T-helper 2 cell treated with Interferon-gamma antibody and Interleukin-4, amounts not matched to agents 5 μg/mL and 100 μg/mL, for 36 hours (primary cell): ENCODE results near the gene ZAP70.
"Not testable (repeated sequence)": the region's sequence is repeated elsewhere in the genome, so short reads cannot be mapped to it uniquely, and the experiment has no call there.

Experiments
- DNase-seq: peaks from one replicate; pipeline ENCODE4 v3.0.0; 2021; ENCODE audit warnings: low spot score
- H3K27ac Mint-ChIP-seq: one replicate; pipeline ENCODE4 v1.8.0; 2021; ENCODE audit warnings: mild to moderate bottlenecking, mixed read lengths
- H3K27me3 Mint-ChIP-seq: one replicate; pipeline ENCODE4 v1.8.0; 2021; ENCODE audit warnings: low read depth, mixed read lengths
- H3K36me3 Mint-ChIP-seq: one replicate; pipeline ENCODE4 v1.8.0; 2021; ENCODE audit warnings: low read depth, mixed read lengths
- H3K4me1 Mint-ChIP-seq: one replicate; pipeline ENCODE4 v1.8.0; 2021; ENCODE audit warnings: low read depth, mixed read lengths
- H3K4me3 Mint-ChIP-seq: one replicate; pipeline ENCODE4 v1.8.0; 2022; ENCODE audit warnings: mild to moderate bottlenecking, moderate library complexity, mixed read lengths
- H3K9me3 Mint-ChIP-seq: one replicate; pipeline ENCODE4 v1.8.0; 2021; ENCODE audit warnings: mixed read lengths

The ZAP70 gene

DNA sequence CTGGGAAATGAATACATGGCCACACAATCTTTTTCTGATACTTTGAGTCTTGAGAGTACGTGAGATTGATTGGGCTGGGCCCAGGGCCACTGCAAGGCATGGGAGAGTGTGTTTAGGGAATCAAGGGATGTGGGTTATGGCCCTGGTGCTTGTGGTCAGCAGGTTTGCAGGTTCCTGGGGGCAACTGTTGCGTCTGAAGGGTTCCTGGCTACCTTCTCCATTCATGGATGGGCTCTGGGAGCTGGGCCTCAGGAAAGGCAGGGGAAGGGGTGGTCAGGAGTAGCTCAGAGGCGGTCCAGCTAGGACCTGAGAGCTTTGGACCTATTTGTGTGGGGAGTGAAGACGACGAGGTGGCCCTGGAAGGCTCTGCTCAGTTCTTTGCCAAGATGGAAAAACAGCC, 8.4 kb upstream of the ZAP70 start:
- Mint-ChIP-seq H3K4me1 (peaks cover 9% of the 10 kb centered on the region), H3K27me3 (peaks cover 4% of the 10 kb centered on the region), H3K27ac (no peak overlapping the region), H3K4me3 (no peak overlapping the region), H3K36me3 (peaks cover under 1% of the 10 kb centered on the region), H3K9me3 (no peaks in the 10 kb centered on the region)
- DNase-seq = no peak

- Mint-ChIP-seq H3K27me3 (peaks cover 4% of the 10 kb centered on the region), H3K4me3 (no peak overlapping the region), H3K9me3 (no peaks in the 10 kb centered on the region), H3K4me1 (peaks cover 15% of the 10 kb centered on the region), H3K27ac (no peak overlapping the region), H3K36me3 (peaks cover 2% of the 10 kb centered on the region)
- DNase-seq = no peak
Measured at GRCh38 chr2:97706112-97706511, 7.3 kb upstream of the ZAP70 start.

- no peak for DNase-seq
- no peak overlapping the region for H3K4me3 Mint-ChIP-seq
Measured at GRCh38 chr2:97706708-97707345, 6.5 kb upstream of the ZAP70 start.

DNA sequence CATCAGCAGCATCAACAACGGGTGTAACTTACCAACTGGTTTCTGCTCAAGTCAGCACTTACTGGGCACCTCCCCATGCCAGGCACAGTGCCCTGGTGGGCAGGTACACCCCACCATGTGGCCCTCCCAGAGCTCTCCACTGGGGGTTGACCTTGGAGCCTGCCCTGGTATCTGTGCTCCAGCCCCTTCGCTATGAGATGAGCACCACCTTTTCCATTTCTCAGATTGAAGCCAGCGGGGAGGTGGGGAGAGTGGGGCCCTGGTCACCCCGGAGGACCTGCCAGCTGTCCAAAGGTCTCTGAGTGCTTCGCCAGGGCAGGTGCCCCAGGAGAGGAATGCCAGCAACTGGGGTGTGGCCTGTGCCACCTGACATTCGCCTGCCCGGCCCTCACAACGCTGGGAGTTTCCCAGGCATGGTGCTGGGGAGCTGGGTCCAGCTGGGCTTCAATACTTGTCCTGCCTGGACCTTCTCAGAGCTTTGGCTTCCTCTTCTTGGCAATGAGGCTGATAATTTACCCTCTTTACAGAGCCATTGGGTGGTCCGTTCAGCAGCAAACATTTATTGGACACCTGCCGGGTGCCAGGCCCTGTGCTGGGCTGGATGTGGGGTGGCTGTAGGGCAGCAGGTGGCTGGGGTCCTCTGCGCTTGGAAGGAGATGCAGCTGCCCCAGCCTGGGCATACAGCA, 5.9 kb upstream of the ZAP70 start:
- Mint-ChIP-seq H3K9me3 (no peaks in the 10 kb centered on the region), H3K4me1 (peaks cover 29% of the 10 kb centered on the region), H3K36me3 (peaks cover 2% of the 10 kb centered on the region), H3K27ac (no peak overlapping the region), H3K27me3 (peaks cover 4% of the 10 kb centered on the region), H3K4me3 (no peak overlapping the region)
- no peak for DNase-seq

More at GRCh38 chr2:97706708-97707345, 6.5 kb upstream of the ZAP70 start:
- H3K9me3 Mint-ChIP-seq = no peaks in the 10 kb centered on the region
- peaks cover 22% of the 10 kb centered on the region for H3K4me1 Mint-ChIP-seq
- H3K27ac Mint-ChIP-seq = no peak overlapping the region
- peaks cover 4% of the 10 kb centered on the region for H3K27me3 Mint-ChIP-seq
- peaks cover 2% of the 10 kb centered on the region for H3K36me3 Mint-ChIP-seq

DNA sequence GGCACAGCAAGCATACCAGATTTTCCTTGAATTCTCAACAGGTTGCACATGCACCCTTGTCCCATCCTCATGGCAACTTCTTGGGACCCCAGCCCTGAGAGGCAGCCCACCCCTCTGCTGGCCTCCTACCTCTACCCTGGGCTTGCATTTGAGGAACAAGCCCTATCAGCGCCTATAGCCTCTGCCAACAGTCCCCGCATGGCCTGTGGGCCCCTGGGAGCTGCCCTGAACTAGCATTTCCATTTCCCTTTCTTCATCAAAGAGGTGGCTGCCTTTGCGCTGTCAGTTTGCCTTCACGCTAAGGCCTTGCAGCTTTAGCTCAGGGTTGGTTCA, 5.4 kb upstream of the ZAP70 start:
- DNase-seq = no peak
- peaks cover 29% of the 10 kb centered on the region for H3K4me1 Mint-ChIP-seq
- no peak overlapping the region for H3K27ac Mint-ChIP-seq
- H3K9me3 Mint-ChIP-seq = no peaks in the 10 kb centered on the region
- peaks cover 2% of the 10 kb centered on the region for H3K36me3 Mint-ChIP-seq
- no peaks in the 10 kb centered on the region for H3K27me3 Mint-ChIP-seq
- H3K4me3 Mint-ChIP-seq = no peak overlapping the region

GRCh38 chr2:97708608-97709007, 4.8 kb upstream of the ZAP70 start:
- peaks cover 34% of the 10 kb centered on the region for H3K4me1 Mint-ChIP-seq
- H3K27me3 Mint-ChIP-seq = no peaks in the 10 kb centered on the region
- no peak for DNase-seq
- H3K4me3 Mint-ChIP-seq = no peak overlapping the region
- H3K9me3 Mint-ChIP-seq = no peaks in the 10 kb centered on the region
- peaks cover 4% of the 10 kb centered on the region for H3K36me3 Mint-ChIP-seq
- no peak overlapping the region for H3K27ac Mint-ChIP-seq

- Mint-ChIP-seq H3K4me3 (peak overlapping the region; percentile 98), H3K27ac (peak overlapping the region; percentile 84), H3K36me3 (peaks cover 30% of the 10 kb centered on the region), H3K27me3 (no peaks in the 10 kb centered on the region), H3K9me3 (no peaks in the 10 kb centered on the region), H3K4me1 (peaks cover 51% of the 10 kb centered on the region)
- DNase-seq = no peak
Measured at GRCh38 chr2:97711394-97711711, 2.0 kb upstream of the ZAP70 start.

- H3K27ac Mint-ChIP-seq = peak overlapping the region; percentile 84
- peaks cover 38% of the 10 kb centered on the region for H3K36me3 Mint-ChIP-seq
- not testable (repeated sequence) for H3K27me3 Mint-ChIP-seq, H3K9me3 Mint-ChIP-seq, DNase-seq
- peak overlapping the region; percentile 98 for H3K4me3 Mint-ChIP-seq
- H3K4me1 Mint-ChIP-seq = peaks cover 57% of the 10 kb centered on the region
Measured at GRCh38 chr2:97712175-97712574, 1.2 kb upstream of the ZAP70 start.

DNA sequence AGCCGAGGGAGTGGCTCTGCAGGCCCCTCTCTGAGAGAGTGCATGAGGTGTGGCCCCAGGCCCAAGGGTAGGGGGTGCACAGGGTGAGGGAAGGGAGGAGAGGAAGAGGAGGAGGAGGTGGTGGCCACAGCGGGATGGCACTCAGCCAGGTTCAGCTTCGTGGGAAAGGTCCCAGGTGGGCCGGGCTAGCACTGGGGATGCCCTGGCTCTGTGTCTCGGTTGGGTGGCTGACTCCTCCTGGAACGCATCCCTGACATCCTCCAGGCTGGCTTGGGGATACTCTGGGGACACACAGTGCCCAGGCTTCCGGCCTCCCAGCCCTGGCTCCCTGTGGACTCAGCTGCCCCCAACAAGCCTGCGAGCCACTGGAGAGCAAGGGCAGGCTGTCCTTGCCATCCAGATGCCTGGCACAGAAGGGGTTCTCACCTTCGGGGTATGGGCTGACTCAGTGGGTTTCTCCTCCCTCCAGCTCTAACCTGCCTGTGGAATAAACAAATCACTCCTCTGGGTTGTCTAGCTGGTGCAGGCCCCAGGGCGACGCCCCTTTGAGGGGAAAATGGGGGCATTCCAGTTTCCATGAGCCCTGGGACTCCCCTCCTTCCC, 582 bp upstream of the ZAP70 start:
- H3K36me3 Mint-ChIP-seq = peaks cover 44% of the 10 kb centered on the region
- peak overlapping the region; percentile 100 for H3K27ac Mint-ChIP-seq
- peaks cover 62% of the 10 kb centered on the region for H3K4me1 Mint-ChIP-seq

GRCh38 chr2:97714084-97714949, 941 bp downstream of the ZAP70 start:
- Mint-ChIP-seq H3K27me3 (no peaks in the 10 kb centered on the region), H3K4me1 (peaks cover 74% of the 10 kb centered on the region), H3K36me3 (peaks cover 56% of the 10 kb centered on the region)

More for the DNA sequence above, 582 bp upstream of the ZAP70 start:
- Mint-ChIP-seq H3K9me3 (no peaks in the 10 kb centered on the region), H3K27me3 (no peaks in the 10 kb centered on the region), H3K4me3 (peak overlapping the region; percentile 98)
- no peak for DNase-seq

GRCh38 chr2:97714950-97715652, 1.7 kb downstream of the ZAP70 start:
- Mint-ChIP-seq H3K4me1 (peaks cover 75% of the 10 kb centered on the region), H3K36me3 (peaks cover 62% of the 10 kb centered on the region), H3K4me3 (peak overlapping the region; percentile 98)

More at GRCh38 chr2:97714084-97714949, 941 bp downstream of the ZAP70 start:
- no peak for DNase-seq
- peak overlapping the region; percentile 98 for H3K4me3 Mint-ChIP-seq
- peak overlapping the region; percentile 100 for H3K27ac Mint-ChIP-seq
- no peaks in the 10 kb centered on the region for H3K9me3 Mint-ChIP-seq

DNA sequence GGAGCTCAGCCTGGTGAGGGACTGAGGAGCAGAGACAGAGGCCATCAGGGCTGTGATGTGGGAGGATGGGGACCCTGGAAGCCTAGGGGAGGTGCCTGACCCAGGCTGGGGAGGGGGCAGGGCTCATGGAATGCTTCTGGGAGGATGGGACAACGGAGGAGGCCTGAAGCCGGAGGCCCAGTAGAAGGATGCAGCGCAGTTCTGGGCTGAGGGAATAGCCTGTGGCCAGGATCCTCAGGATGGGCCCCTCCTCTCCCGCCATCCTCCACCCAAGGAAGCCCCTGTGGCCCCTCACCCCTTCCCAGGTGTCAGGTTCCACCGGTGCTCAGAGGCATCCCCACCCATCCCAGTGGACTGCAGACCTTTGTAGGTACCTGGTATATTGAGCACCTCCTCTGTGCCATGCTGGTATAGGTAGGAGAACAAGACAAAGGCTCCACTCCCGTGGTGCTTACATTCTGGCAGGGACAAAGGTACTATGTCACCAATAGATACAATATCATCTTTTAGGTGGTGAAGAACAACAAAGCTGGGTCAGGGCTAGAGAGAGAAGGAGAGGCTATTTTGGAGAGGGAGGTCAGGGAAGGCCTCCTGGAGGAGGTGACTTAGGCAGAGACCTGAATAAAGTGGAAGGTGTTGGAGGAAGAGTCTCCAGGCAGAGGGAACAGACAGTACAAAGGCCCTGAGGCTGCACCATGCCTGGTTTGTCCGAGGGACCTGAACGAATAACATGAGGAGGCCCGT, 2.7 kb downstream of the ZAP70 start:
- Mint-ChIP-seq H3K4me1 (peaks cover 75% of the 10 kb centered on the region), H3K27me3 (no peaks in the 10 kb centered on the region), H3K4me3 (peak overlapping the region; percentile 98), H3K27ac (peak overlapping the region; percentile 100), H3K9me3 (no peaks in the 10 kb centered on the region), H3K36me3 (peaks cover 70% of the 10 kb centered on the region)
- DNase-seq = no peak

More at GRCh38 chr2:97714950-97715652, 1.7 kb downstream of the ZAP70 start:
- Mint-ChIP-seq H3K27ac (peak overlapping the region; percentile 100), H3K9me3 (no peaks in the 10 kb centered on the region), H3K27me3 (no peaks in the 10 kb centered on the region)
- DNase-seq = no peak
